GM21515 (cell line): ENCODE data around the gene CRIM1.
A peak's percentile ranks its signal among the peaks of the same experiment; 100 is the strongest.

Experiments
- ATAC-seq: cut with Tn5 transposase; IDR thresholded peaks from one replicate; pipeline ENCODE4 v1.9.1; 2021; ENCODE audit not compliant: unreplicated experiment

CRIM1 gene

GRCh38 chr2:36569267-36569856, 213.8 kb downstream of the CRIM1 start:
- no peak for ATAC-seq

DNA sequence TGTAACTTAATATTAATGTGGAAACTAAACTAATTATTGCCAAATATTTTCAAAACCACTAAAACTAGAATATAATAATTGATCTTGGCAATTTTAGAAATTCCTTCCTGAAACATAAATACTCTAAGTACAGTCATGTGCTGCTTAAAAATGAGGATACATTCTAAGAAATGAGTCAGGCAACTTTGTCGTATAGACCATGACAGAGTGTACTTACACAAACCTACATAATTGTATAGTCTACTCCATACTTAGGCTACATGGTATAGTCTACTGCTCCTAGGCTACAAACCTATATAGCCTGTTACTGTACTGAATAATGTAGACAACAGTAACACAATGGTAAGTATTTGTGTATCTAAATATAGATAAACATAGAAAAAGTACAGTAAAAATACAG, 214.8 kb downstream of the CRIM1 start:
- ATAC-seq, result no peak

DNA sequence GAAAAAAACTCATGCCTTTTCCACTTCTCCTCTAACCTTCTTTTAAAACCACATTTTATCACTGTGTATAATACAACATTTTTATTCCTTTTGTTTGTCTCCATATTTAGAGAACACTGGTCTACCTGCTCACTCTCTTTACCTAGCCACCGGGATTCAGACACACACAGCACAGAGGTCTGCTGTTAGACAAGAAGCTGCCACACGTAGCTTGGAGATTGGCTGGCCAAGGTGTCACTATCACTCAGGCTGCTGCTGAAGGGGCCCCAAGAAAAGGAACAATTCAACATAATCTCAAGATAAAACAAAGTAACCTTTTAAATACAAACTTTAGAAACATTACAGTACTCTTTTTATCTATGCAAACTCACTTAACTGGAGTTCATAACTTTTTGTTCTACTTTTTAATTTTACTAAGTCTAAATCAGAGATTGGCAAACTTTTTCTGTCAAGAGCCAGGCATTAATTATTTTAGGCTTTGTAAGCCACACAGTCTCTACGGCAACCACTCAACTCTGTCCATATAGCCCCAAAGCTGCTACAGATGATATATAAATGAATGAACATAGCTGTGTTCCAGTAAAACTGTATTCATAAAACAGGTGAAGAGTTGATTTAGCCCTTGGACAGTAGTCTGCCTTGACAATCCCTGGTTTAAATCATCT, 216.6 kb downstream of the CRIM1 start:
- no peak for ATAC-seq

DNA sequence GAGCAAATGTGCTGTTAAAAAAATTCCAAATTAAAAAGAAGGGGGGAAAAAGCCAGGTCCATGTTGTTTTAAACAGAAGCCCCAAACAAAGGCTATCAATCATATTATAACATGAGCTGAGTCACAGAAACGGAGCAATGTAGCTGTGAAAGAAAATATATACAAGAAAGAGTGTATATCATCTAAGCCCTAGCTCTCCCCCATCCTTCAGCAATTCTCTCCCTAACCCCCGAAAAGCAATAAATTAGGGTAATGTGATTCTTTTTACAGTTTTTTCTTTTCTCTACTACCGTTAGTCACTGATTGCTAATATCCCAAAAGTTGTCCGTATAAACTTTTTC, 217.1 kb downstream of the CRIM1 start:
- no peak for ATAC-seq

DNA sequence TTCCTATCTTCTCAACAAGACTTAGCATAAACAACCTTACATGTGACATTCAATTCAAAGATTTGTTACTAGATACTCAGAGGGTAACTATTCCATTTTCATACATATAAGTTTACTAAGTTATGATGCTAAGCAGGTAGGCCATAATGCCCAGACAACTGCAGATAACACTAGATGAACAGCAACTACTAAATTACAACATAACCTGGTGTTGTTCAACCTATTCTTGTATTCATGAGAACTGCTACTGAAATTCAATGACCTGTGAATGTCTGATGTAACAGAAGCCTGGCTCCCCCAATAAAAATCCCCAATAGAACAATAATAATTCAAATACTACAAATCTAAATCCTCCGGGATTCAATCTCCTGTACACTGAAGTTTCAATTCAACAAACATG, 217.6 kb downstream of the CRIM1 start:
- ATAC-seq, result no peak

DNA sequence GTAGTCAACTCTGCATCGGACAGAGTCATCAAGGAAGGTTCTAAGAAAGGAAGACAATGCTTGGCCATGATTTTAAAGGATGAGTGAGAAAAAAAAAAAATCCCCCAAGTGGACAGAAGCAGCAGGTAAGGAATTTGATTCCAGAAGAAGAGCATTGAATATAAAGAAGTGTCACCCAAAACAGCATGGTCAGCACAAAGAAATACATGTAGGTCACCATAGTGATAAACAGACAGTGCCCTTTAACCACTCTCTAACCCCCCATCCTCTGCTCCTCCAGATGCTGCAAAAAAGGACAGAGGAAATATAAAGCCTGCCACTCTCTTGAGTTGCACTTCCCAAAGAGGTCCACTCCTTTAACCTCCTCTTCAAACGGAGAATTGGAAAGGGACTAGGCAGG, 219.0 kb downstream of the CRIM1 start:
- ATAC-seq, result no peak

- no peak for ATAC-seq
These were observed 222.3 kb downstream of the CRIM1 start for GRCh38 chr2:36577884-36578283.

GRCh38 chr2:36578343-36579296, 223.0 kb downstream of the CRIM1 start:
- ATAC-seq, result no peak

- ATAC-seq, result no peak
These were observed 223.7 kb downstream of the CRIM1 start for GRCh38 chr2:36579297-36579664.

GRCh38 chr2:36582538-36582937, 227.0 kb downstream of the CRIM1 start:
- no peak for ATAC-seq

- ATAC-seq, result no peak
These were observed 227.4 kb downstream of the CRIM1 start for GRCh38 chr2:36582951-36583350.

DNA sequence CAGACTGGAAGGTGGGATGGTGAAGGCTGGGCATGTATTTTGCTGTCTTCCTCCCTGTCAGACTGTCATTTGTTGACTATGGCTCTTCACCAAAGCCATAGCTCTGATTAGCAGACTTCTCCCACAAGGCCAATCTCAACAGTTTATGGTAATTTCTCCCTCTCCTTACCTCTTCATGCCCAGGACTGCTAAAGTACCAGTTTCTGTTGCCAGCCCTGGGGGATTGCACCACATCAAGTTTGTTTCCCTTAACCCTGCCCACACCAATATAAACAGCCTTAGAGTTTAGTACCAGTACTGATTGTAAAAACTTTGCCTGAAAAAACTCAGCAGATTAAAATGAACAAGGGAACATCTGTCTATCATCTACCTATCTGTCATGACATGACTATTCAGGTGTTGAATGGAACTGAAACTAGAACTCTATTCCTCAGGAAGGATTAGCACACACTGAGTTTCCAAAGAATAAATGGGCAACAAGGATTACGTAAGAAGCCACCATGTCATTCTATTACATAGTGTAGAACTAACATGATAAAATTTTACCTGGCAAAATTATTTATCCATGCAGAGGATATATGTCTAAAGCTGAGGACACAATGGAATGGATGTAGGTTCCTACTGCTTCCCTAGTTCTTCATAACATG, 228.7 kb downstream of the CRIM1 start:
- ATAC-seq, result no peak

GRCh38 chr2:36586672-36587071, 231.1 kb downstream of the CRIM1 start:
- ATAC-seq, result no peak

- ATAC-seq, result no peak
These were observed 231.5 kb downstream of the CRIM1 start for GRCh38 chr2:36587101-36587500.

DNA sequence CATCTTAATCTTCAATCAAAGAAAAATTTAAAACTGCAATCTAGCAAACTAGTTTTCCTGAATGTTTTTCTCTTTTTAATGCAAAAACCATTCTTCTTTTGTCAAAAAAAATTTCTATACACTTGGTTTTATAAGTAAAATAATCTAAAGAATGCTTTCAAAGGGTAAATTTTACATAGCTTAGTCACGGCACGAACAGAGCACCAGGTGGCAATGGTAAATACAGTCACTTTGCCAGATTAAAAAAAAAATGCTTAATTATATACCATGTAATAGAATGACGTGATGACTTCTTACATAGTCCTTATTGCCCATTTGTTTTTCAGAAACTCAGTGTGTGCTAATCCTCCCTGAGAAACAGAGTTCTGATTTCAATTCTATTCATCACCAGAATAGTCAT, 232.0 kb downstream of the CRIM1 start:
- ATAC-seq, result no peak

DNA sequence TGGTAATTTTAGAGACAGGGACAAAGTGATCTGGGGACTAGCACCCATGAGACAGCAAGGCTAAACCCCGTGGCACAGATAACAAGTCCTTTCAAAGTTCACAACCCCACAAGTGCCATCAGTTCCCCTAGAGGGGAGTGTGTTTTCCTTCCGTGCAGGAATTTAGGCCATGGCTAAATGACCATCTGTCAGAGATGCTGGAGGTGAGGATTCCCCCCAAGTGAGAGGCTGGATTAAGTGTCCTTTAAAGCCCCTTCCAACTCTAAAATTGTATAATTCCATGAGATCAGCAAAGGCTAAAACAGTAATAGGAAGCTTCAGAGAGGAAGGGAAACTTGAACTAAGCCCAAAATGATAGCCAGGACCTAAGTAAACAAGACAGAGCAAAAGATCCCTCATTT, 233.7 kb downstream of the CRIM1 start:
- no peak for ATAC-seq

- ATAC-seq, result no peak
These were observed 239.3 kb downstream of the CRIM1 start for GRCh38 chr2:36594849-36595248.

GRCh38 chr2:36596397-36596796, 240.8 kb downstream of the CRIM1 start:
- no peak for ATAC-seq

DNA sequence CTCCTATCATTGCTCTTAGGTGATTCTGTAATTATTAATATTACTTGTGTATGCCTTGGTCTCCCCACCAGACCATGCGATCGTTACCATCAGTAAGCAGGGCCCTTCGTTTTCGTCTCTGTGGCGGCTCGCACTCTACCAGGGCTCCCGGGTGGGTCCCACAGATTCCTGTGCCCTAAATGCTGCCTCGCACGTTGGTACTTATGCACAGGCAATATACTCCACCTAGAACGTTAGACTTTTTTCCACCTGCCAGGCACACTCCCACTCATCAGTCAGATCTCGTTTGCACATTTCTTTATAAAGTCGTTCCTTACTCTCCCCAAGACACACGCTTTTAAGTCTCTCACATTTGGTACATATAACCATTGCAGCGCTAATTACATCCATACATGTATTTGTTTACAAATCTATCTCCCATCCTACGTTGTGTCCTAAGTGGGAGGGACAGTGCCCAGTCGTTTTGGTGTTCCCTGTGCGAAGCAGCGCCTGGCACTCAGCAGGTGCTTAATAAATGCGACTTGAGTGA, 241.5 kb downstream of the CRIM1 start:
- no peak for ATAC-seq

DNA sequence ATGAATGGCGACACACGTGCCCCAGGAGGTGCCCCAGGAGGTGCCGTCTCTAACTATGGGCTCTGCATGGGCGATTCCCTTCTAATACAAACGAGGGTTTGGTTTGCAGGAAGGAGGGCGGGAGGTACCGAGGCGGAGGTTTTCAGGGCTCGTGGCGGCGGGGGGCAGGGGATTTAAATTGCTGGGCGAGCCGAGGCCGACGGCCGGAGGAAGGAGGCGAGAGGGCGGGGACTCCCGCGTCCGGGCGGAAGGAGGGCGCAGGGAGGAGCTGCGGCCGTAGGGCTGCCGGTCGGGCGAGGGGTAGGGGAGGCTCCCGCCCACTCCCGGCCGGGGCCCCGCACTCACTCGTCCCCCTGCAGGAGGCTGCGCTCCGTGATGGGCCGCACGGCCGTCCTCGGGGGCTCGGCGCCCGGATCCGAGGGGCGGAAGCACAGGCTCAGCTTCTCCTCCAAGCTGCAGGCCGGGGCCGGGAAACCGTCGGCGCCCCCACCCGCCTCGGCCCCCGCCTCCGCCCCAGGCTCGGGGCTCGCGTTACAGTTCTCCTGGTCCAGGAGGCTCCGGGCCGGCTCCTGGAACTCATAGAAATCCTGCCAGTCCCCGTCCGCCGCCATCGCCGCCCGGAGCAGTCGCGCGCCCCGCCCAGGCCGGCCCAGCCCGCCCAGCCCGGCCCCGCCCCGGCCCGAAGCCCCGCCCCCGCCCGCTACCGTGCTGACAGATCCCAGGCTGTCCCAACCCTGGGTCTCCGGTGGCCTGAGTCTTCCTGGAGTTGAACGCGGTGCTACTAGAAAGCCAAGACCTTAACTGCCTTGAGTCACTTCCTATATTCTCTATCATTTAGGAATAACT, 242.2 kb downstream of the CRIM1 start, which contains the start of gene FEZ2:
FEZ2 (minus strand) TSS at position 637 of the 846 bp plus-strand sequence; CDS start at position 611, 26 bp downstream.
- peak; percentile 100 for ATAC-seq
